ENCODE data around the gene SUCNR1. TPM values are rescaled to one million over a fixed set of nuclear protein-coding genes. Genes with fewer than 3 reads are reported as not detected.

SUCNR1 gene
- total RNA-seq, 1 experiment from 2014 or later, result not detected

DNA sequence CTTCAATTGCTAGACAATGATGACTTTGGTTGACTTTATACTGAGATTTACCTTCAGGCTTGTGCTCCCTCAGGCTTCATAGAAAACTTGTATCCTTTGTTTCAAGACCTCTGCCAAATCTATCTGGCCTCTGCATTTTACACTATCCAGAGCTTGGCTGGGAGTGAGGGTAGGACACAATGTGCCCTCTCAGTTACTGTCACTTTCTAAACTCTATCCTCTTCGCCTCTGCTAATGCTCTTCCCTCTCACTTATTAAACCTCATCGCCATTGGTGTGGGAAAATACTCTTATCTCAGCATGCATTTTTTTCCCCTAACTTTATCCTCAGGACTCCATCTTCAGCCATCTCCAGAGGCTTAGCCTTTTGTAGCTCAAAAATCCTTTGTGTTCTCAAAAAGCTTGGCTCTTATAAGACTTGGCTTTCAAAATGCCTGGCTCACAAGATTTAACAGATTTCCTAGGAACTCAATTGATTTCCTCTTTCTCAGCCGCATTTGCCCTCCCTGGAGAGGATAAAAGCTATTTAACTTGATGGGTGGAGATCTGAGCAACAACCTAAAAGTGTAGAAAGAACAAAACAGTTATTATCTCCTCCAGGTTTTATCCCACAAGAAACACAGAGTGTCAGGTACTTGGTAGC, 28.3 kb downstream of the SUCNR1 start:
- ATAC-seq (no peak), DNase-seq (ENCODE audit: low read depth, low spot score) (no peak)
- H3K36me3 ChIP-seq (ENCODE audit: control insufficient read depth, insufficient read depth, low read length), result no peaks in the 10 kb centered on the region
- BruUV-seq (replicated peaks), result no TSS peak
- H3K4me3 ChIP-seq (ENCODE audit: low read depth in 2 of 2, low read length in 2 of 2), result no peak overlapping the region
- intact Hi-C loops (cut with micrococcal nuclease; ENCODE audit: unreplicated experiment) (no loop called here), in situ Hi-C loops (cut with HindIII; ENCODE audit: low pct_unique_long_range_greater_than_20kb, low sequenced_read_pairs) (no loop called here)
- H3K27me3 ChIP-seq (ENCODE audit: control insufficient read depth, insufficient read depth, low read length), result no peaks in the 10 kb centered on the region
- H3K9me3 ChIP-seq (ENCODE audit: control insufficient read depth, insufficient read depth, low read depth, low read length), result no peaks in the 10 kb centered on the region
- no peak for TF ChIP-seq TCF7L2 (IDR thresholded peaks at IDR 0.05; ENCODE audit: low read depth, low read length)
- TF ChIP-seq POLR2AphosphoS5 (IDR thresholded peaks at IDR 0.05; ENCODE audit: low read depth, low read length), result no peak
- TF ChIP-seq, protein P1, sequence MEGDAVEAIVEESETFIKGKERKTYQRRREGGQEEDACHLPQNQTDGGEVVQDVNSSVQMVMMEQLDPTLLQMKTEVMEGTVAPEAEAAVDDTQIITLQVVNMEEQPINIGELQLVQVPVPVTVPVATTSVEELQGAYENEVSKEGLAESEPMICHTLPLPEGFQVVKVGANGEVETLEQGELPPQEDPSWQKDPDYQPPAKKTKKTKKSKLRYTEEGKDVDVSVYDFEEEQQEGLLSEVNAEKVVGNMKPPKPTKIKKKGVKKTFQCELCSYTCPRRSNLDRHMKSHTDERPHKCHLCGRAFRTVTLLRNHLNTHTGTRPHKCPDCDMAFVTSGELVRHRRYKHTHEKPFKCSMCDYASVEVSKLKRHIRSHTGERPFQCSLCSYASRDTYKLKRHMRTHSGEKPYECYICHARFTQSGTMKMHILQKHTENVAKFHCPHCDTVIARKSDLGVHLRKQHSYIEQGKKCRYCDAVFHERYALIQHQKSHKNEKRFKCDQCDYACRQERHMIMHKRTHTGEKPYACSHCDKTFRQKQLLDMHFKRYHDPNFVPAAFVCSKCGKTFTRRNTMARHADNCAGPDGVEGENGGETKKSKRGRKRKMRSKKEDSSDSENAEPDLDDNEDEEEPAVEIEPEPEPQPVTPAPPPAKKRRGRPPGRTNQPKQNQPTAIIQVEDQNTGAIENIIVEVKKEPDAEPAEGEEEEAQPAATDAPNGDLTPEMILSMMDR (IDR thresholded peaks at IDR 0.05), result no peak
- TF ChIP-seq, protein P2, sequence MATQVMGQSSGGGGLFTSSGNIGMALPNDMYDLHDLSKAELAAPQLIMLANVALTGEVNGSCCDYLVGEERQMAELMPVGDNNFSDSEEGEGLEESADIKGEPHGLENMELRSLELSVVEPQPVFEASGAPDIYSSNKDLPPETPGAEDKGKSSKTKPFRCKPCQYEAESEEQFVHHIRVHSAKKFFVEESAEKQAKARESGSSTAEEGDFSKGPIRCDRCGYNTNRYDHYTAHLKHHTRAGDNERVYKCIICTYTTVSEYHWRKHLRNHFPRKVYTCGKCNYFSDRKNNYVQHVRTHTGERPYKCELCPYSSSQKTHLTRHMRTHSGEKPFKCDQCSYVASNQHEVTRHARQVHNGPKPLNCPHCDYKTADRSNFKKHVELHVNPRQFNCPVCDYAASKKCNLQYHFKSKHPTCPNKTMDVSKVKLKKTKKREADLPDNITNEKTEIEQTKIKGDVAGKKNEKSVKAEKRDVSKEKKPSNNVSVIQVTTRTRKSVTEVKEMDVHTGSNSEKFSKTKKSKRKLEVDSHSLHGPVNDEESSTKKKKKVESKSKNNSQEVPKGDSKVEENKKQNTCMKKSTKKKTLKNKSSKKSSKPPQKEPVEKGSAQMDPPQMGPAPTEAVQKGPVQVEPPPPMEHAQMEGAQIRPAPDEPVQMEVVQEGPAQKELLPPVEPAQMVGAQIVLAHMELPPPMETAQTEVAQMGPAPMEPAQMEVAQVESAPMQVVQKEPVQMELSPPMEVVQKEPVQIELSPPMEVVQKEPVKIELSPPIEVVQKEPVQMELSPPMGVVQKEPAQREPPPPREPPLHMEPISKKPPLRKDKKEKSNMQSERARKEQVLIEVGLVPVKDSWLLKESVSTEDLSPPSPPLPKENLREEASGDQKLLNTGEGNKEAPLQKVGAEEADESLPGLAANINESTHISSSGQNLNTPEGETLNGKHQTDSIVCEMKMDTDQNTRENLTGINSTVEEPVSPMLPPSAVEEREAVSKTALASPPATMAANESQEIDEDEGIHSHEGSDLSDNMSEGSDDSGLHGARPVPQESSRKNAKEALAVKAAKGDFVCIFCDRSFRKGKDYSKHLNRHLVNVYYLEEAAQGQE (IDR thresholded peaks at IDR 0.05; ENCODE audit: insufficient read depth in 1 of 2, low read depth in 2 of 2, low read length in 1 of 2), result no peak
- no peak for TF ChIP-seq SIN3A (IDR thresholded peaks at IDR 0.05; ENCODE audit: borderline replicate concordance, insufficient read depth, low read depth, low read length)
- CTCF ChIA-PET, result no interaction called here
- POLR2A ChIA-PET, result no interaction called here
- no peak overlapping the region for H3K27ac ChIP-seq (ENCODE audit: low read length)
- H3K4me1 ChIP-seq (ENCODE audit: control insufficient read depth, insufficient read depth, low read length), result no peaks in the 10 kb centered on the region

DNA sequence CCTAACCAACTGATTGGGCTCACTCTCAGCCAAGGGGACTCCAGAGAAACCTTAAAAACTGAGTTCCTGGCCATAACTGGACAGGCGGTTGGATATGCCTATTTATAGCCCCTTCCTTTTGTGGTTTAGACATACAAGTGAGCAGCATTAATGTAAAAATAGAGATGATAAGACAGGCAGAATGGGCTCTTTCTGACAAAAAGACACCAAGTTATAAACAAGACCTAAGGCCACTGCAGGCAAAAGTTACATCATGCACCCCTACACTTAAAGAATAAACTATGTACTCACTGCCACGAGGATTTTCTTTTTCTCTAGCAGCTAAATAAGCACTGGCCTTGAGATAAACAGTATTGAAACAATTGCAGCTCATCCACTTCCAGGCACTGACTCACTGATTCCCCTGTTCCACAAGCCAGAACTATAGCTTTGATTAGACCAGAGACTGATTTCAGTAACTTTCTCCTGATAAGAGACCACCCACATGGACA, 30.1 kb downstream of the SUCNR1 start:
- BruUV-seq (replicated peaks), result no TSS peak
- no peak overlapping the region for H3K27ac ChIP-seq (ENCODE audit: low read length)
- H3K4me3 ChIP-seq (ENCODE audit: low read depth in 2 of 2, low read length in 2 of 2), result no peak overlapping the region
- intact Hi-C loops (cut with micrococcal nuclease; ENCODE audit: unreplicated experiment) (no loop called here), in situ Hi-C loops (cut with HindIII; ENCODE audit: low pct_unique_long_range_greater_than_20kb, low sequenced_read_pairs) (no loop called here)
- H3K9me3 ChIP-seq (ENCODE audit: control insufficient read depth, insufficient read depth, low read depth, low read length), result no peaks in the 10 kb centered on the region
- no peak for DNase-seq (ENCODE audit: low read depth, low spot score)
- CTCF ChIA-PET, result no interaction called here
- TF ChIP-seq, protein P2 (IDR thresholded peaks at IDR 0.05; ENCODE audit: insufficient read depth in 1 of 2, low read depth in 2 of 2, low read length in 1 of 2), result no peak
- TF ChIP-seq TCF7L2 (IDR thresholded peaks at IDR 0.05; ENCODE audit: low read depth, low read length) (no peak), SIN3A (IDR thresholded peaks at IDR 0.05; ENCODE audit: borderline replicate concordance, insufficient read depth, low read depth, low read length) (no peak), POLR2AphosphoS5 (IDR thresholded peaks at IDR 0.05; ENCODE audit: low read depth, low read length) (no peak)
- TF ChIP-seq, protein P1 (IDR thresholded peaks at IDR 0.05), result no peak
- ATAC-seq, result no peak
- no peaks in the 10 kb centered on the region for H3K4me1 ChIP-seq (ENCODE audit: control insufficient read depth, insufficient read depth, low read length)
- H3K36me3 ChIP-seq (ENCODE audit: control insufficient read depth, insufficient read depth, low read length), result no peaks in the 10 kb centered on the region
- no peaks in the 10 kb centered on the region for H3K27me3 ChIP-seq (ENCODE audit: control insufficient read depth, insufficient read depth, low read length)
- POLR2A ChIA-PET, result interaction anchor here (0.6 kb wide), 1 partner anchor 276 kb away, joined by 3 read pairs; no protein-coding TSS in a partner anchor
